ENCODE data around the gene MEAF6. TPM values are rescaled to one million over a fixed set of nuclear protein-coding genes. Genes with fewer than 3 reads are reported as not detected.

Gene MEAF6
- total and polyA plus RNA-seq, 4 donors = 18.7 to 25.3 (median 21.2) TPM

DNA sequence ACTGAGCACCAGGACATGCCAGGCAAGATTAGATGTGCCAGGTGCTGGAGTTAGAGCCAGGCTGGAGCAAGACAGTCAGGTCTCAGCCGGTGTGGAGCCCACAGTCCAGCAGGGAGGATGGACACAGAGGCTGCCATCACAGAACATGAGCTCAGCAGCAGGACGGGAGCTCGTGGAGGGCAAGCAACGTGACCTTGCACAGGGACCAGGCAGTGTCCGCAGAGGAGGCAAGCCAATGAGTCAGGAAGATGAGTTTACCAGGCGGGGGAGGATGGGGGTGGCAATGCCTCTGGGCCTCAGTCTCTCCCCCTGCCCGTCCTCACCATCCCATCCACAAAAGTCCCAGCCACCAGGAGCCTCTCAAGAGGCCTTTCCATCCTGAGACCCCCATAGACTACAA, 60.9 kb downstream of the MEAF6 start:
- Histone ChIP-seq H3K4me3 (ENCODE audit: low read depth in 1 of 3, low read length in 3 of 3) (no peak overlapping the region), H3K9me3 (ENCODE audit: control insufficient read depth in 4 of 4, low read length in 3 of 4) (no peaks in the 10 kb centered on the region), H3K27ac (ENCODE audit: low read depth in 1 of 2, low read length in 2 of 2) (no peak overlapping the region), H3K36me3 (ENCODE audit: control insufficient read depth in 4 of 4, insufficient read depth in 3 of 4, low read depth in 1 of 4, low read length in 3 of 4) (peaks cover 0 to 2% (median 0%) of the 10 kb centered on the region in 4 donors), H3K9ac (ENCODE audit: low read depth in 1 of 2, low read length in 2 of 2) (no peak overlapping the region), H3K27me3 (ENCODE audit: control insufficient read depth in 4 of 4, insufficient read depth in 4 of 4, low read length in 3 of 4) (no peaks in the 10 kb centered on the region), H3K4me1 (ENCODE audit: control insufficient read depth in 4 of 4, insufficient read depth in 4 of 4, low read length in 3 of 4) (no peaks in the 10 kb centered on the region)
- 85% methylated on average over 7 of the region's 7 CpGs for WGBS
- no peak for DNase-seq (ENCODE audit: low spot score)
- no peak for TF ChIP-seq FOXA2 (IDR thresholded peaks at IDR 0.05)
- TF ChIP-seq, protein P1, sequence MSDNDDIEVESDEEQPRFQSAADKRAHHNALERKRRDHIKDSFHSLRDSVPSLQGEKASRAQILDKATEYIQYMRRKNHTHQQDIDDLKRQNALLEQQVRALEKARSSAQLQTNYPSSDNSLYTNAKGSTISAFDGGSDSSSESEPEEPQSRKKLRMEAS (IDR thresholded peaks at IDR 0.05) = no peak
- no peak for TF ChIP-seq YY1 (IDR thresholded peaks at IDR 0.05)
- TF ChIP-seq HNF4G (IDR thresholded peaks at IDR 0.05) = no peak
- TF ChIP-seq TAF1 (conservative IDR thresholded peaks at IDR 0.05) = no peak
- TF ChIP-seq NR2F2 (IDR thresholded peaks at IDR 0.05) = no peak
- TF ChIP-seq SP1 (IDR thresholded peaks at IDR 0.05) = no peak
- TF ChIP-seq, protein P2, sequence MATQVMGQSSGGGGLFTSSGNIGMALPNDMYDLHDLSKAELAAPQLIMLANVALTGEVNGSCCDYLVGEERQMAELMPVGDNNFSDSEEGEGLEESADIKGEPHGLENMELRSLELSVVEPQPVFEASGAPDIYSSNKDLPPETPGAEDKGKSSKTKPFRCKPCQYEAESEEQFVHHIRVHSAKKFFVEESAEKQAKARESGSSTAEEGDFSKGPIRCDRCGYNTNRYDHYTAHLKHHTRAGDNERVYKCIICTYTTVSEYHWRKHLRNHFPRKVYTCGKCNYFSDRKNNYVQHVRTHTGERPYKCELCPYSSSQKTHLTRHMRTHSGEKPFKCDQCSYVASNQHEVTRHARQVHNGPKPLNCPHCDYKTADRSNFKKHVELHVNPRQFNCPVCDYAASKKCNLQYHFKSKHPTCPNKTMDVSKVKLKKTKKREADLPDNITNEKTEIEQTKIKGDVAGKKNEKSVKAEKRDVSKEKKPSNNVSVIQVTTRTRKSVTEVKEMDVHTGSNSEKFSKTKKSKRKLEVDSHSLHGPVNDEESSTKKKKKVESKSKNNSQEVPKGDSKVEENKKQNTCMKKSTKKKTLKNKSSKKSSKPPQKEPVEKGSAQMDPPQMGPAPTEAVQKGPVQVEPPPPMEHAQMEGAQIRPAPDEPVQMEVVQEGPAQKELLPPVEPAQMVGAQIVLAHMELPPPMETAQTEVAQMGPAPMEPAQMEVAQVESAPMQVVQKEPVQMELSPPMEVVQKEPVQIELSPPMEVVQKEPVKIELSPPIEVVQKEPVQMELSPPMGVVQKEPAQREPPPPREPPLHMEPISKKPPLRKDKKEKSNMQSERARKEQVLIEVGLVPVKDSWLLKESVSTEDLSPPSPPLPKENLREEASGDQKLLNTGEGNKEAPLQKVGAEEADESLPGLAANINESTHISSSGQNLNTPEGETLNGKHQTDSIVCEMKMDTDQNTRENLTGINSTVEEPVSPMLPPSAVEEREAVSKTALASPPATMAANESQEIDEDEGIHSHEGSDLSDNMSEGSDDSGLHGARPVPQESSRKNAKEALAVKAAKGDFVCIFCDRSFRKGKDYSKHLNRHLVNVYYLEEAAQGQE (IDR thresholded peaks at IDR 0.05) = no peak
- TF ChIP-seq EGR1 (IDR thresholded peaks at IDR 0.05; ENCODE audit: low read depth in 2 of 2) = no peak
- TF ChIP-seq, protein P3, sequence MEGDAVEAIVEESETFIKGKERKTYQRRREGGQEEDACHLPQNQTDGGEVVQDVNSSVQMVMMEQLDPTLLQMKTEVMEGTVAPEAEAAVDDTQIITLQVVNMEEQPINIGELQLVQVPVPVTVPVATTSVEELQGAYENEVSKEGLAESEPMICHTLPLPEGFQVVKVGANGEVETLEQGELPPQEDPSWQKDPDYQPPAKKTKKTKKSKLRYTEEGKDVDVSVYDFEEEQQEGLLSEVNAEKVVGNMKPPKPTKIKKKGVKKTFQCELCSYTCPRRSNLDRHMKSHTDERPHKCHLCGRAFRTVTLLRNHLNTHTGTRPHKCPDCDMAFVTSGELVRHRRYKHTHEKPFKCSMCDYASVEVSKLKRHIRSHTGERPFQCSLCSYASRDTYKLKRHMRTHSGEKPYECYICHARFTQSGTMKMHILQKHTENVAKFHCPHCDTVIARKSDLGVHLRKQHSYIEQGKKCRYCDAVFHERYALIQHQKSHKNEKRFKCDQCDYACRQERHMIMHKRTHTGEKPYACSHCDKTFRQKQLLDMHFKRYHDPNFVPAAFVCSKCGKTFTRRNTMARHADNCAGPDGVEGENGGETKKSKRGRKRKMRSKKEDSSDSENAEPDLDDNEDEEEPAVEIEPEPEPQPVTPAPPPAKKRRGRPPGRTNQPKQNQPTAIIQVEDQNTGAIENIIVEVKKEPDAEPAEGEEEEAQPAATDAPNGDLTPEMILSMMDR (IDR thresholded peaks at IDR 0.05; ENCODE audit: low read depth, low read length, missing input control) = no peak
- no peak for TF ChIP-seq JUND (IDR thresholded peaks at IDR 0.05)
- TF ChIP-seq, protein P4, sequence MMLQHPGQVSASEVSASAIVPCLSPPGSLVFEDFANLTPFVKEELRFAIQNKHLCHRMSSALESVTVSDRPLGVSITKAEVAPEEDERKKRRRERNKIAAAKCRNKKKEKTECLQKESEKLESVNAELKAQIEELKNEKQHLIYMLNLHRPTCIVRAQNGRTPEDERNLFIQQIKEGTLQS (IDR thresholded peaks at IDR 0.05) = no peak
- TF ChIP-seq FOXA1 (IDR thresholded peaks at IDR 0.05) = no peak

DNA sequence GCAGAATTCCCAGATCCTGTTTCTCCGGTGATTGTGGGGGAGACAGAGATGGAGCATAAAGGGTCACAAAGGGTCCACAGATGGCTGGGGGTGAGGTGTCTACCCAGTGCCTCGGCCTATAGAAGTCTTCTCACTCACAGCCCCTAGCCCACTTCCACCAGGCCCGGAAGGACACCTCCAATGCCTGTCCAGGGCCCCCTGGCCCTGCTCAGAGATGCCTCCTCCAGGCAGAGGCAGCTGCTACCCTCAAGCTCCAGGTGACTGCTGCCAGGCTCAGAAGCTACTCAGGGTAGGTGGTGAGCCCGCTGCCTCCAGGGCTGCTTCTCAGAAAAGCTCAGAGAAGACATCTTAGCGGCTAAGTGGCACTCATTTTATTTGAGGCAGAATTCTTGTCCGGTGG, 62.1 kb downstream of the MEAF6 start:
- DNase-seq (ENCODE audit: low spot score) = no peak
- peaks cover 0 to 2% (median 0%) of the 10 kb centered on the region in 4 donors for H3K36me3 ChIP-seq (ENCODE audit: control insufficient read depth in 4 of 4, insufficient read depth in 3 of 4, low read depth in 1 of 4, low read length in 3 of 4)
- no peaks in the 10 kb centered on the region for H3K27me3 ChIP-seq (ENCODE audit: control insufficient read depth in 4 of 4, insufficient read depth in 4 of 4, low read length in 3 of 4)
- 85% methylated on average over 6 of the region's 6 CpGs for WGBS
- no peaks in the 10 kb centered on the region for H3K9me3 ChIP-seq (ENCODE audit: control insufficient read depth in 4 of 4, low read length in 3 of 4)
- no peak overlapping the region for H3K27ac ChIP-seq (ENCODE audit: low read depth in 1 of 2, low read length in 2 of 2)
- no peak overlapping the region for H3K9ac ChIP-seq (ENCODE audit: low read depth in 1 of 2, low read length in 2 of 2)
- no peak overlapping the region for H3K4me3 ChIP-seq (ENCODE audit: low read depth in 1 of 3, low read length in 3 of 3)
- H3K4me1 ChIP-seq (ENCODE audit: control insufficient read depth in 4 of 4, insufficient read depth in 4 of 4, low read length in 3 of 4) = no peaks in the 10 kb centered on the region
- TF ChIP-seq, protein P4 (IDR thresholded peaks at IDR 0.05) = no peak
- no peak for TF ChIP-seq JUND (IDR thresholded peaks at IDR 0.05)
- TF ChIP-seq RXRA (IDR thresholded peaks at IDR 0.05) = no peak
- TF ChIP-seq TAF1 (conservative IDR thresholded peaks at IDR 0.05) = no peak
- no peak for TF ChIP-seq HNF4G (IDR thresholded peaks at IDR 0.05)
- TF ChIP-seq RAD21 (IDR thresholded peaks at IDR 0.05) = no peak
- TF ChIP-seq, protein P2 (IDR thresholded peaks at IDR 0.05) = no peak
- TF ChIP-seq FOXA2 (IDR thresholded peaks at IDR 0.05) = no peak
- no peak for TF ChIP-seq GABPA (IDR thresholded peaks at IDR 0.05 in 1 of 2, conservative IDR thresholded peaks at IDR 0.05 in 1 of 2)
- TF ChIP-seq, protein P5, sequence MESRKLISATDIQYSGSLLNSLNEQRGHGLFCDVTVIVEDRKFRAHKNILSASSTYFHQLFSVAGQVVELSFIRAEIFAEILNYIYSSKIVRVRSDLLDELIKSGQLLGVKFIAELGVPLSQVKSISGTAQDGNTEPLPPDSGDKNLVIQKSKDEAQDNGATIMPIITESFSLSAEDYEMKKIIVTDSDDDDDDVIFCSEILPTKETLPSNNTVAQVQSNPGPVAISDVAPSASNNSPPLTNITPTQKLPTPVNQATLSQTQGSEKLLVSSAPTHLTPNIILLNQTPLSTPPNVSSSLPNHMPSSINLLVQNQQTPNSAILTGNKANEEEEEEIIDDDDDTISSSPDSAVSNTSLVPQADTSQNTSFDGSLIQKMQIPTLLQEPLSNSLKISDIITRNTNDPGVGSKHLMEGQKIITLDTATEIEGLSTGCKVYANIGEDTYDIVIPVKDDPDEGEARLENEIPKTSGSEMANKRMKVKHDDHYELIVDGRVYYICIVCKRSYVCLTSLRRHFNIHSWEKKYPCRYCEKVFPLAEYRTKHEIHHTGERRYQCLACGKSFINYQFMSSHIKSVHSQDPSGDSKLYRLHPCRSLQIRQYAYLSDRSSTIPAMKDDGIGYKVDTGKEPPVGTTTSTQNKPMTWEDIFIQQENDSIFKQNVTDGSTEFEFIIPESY (IDR thresholded peaks at IDR 0.05) = no peak
- TF ChIP-seq HNF4A (conservative IDR thresholded peaks at IDR 0.05) = no peak
- no peak for TF ChIP-seq SP1 (IDR thresholded peaks at IDR 0.05)
- no peak for TF ChIP-seq NR2F2 (IDR thresholded peaks at IDR 0.05)
- no peak for TF ChIP-seq YY1 (IDR thresholded peaks at IDR 0.05)
